ENCODE results near the gene BSCL2.
A peak's percentile ranks its signal among the peaks of the same experiment; 100 is the strongest.

BSCL2 gene

GRCh38 chr11:62648967-62649364, 58.3 kb downstream of the BSCL2 start:
- Histone ChIP-seq H3K36me3 (ENCODE audit: control insufficient read depth, insufficient read depth, low read length) (peaks cover 8% of the 10 kb centered on the region), H3K23ac (ENCODE audit: low read length) (no peak overlapping the region), H3K79me1 (ENCODE audit: low read length) (peaks cover 25% of the 10 kb centered on the region), H3K18ac (ENCODE audit: low read length) (no peak overlapping the region), H3K56ac (ENCODE audit: low read length) (no peak overlapping the region), H4K5ac (ENCODE audit: low read length) (no peak overlapping the region), H3K4me2 (ENCODE audit: low read length) (no peak overlapping the region), H2BK15ac (replicated peaks; ENCODE audit: low read depth) (no peak overlapping the region), H2BK5ac (ENCODE audit: low read length) (no peak overlapping the region), H3K4me1 (ENCODE audit: control insufficient read depth, low read depth, low read length) (peaks cover 2% of the 10 kb centered on the region), H4K8ac (ENCODE audit: low read depth, low read length) (no peak overlapping the region), H3K79me2 (ENCODE audit: control insufficient read depth, insufficient read depth, low read length) (peaks cover 31% of the 10 kb centered on the region), H3K9ac (ENCODE audit: low read length) (no peak overlapping the region), H3K27me3 (ENCODE audit: insufficient read depth, low read length, poor library complexity) (peaks cover 3% of the 10 kb centered on the region), H2BK120ac (ENCODE audit: low read depth, low read length) (no peak overlapping the region), H3K4me3 (ENCODE audit: low read length) (no peak overlapping the region), H3K27ac (ENCODE audit: low read depth, low read length) (no peak overlapping the region), H3K4ac (ENCODE audit: low read depth, low read length) (no peak overlapping the region), H2AK5ac (ENCODE audit: low read length) (no peak overlapping the region)
- WGBS (ENCODE audit: extremely low coverage, insufficient coverage, low lambda C conversion rate), result no CpG with 5 or more reads among the region's 11 CpGs
- no peak for DNase-seq

DNA sequence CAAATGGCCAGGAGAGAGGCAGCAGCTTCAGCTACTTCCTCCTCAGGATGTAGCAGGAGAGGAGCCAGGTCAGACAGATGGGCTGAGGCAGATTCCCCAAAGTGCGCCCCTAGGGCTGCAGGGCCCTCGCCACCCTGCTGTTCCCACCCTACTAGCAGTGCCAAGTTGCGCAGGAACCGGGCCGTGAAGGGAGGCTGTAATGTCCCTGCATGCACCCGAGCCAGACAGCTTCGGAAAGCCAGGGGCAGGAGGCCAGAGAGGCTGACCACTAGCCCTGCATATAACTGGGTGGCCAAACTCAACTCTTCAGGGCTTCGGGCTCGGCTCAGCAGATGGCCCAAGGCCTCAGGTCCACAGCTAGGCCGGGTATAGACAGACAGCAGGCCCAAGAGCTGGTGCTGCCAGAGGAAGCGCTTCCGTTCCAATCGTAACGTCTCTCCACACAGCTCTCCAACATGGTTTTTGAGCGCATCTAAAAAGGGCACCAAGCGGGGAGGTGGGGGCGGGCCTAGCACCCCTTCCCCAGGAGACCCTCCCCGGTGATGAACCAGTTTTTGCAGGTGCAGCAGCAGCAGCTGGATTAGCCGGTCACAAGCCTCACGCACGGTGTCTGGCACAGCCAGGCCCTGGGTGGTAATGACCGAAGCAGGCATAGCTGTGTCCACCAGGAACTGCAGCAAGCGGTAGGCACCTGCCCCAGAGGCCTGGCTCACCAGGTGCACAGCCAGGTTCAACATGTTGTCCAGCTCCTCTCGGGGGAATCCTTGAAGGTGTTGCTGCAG, 58.8 kb downstream of the BSCL2 start:
- no peak overlapping the region for H3K23ac ChIP-seq (ENCODE audit: low read length)
- H3K18ac ChIP-seq (ENCODE audit: low read length), result no peak overlapping the region
- H3K4me3 ChIP-seq (ENCODE audit: low read length), result no peak overlapping the region
- H4K5ac ChIP-seq (ENCODE audit: low read length), result no peak overlapping the region
- H2BK15ac ChIP-seq (replicated peaks; ENCODE audit: low read depth), result no peak overlapping the region
- H3K4me2 ChIP-seq (ENCODE audit: low read length), result no peak overlapping the region
- H3K36me3 ChIP-seq (ENCODE audit: control insufficient read depth, insufficient read depth, low read length), result peaks cover 8% of the 10 kb centered on the region
- WGBS (ENCODE audit: extremely low coverage, insufficient coverage, low lambda C conversion rate), result no CpG with 5 or more reads among the region's 24 CpGs
- H2BK120ac ChIP-seq (ENCODE audit: low read depth, low read length), result no peak overlapping the region
- no peak overlapping the region for H3K4ac ChIP-seq (ENCODE audit: low read depth, low read length)
- H3K79me2 ChIP-seq (ENCODE audit: control insufficient read depth, insufficient read depth, low read length), result peaks cover 31% of the 10 kb centered on the region
- peaks cover 25% of the 10 kb centered on the region for H3K79me1 ChIP-seq (ENCODE audit: low read length)
- no peak overlapping the region for H2BK5ac ChIP-seq (ENCODE audit: low read length)
- no peak overlapping the region for H3K56ac ChIP-seq (ENCODE audit: low read length)
- no peak overlapping the region for H2AK5ac ChIP-seq (ENCODE audit: low read length)
- peaks cover 3% of the 10 kb centered on the region for H3K27me3 ChIP-seq (ENCODE audit: insufficient read depth, low read length, poor library complexity)
- no peak for DNase-seq
- H3K4me1 ChIP-seq (ENCODE audit: control insufficient read depth, low read depth, low read length), result peaks cover 2% of the 10 kb centered on the region
- no peak overlapping the region for H3K27ac ChIP-seq (ENCODE audit: low read depth, low read length)
- no peak overlapping the region for H4K8ac ChIP-seq (ENCODE audit: low read depth, low read length)
- no peak overlapping the region for H3K9ac ChIP-seq (ENCODE audit: low read length)

- Histone ChIP-seq H3K23ac (ENCODE audit: low read length) (no peak overlapping the region), H2BK15ac (replicated peaks; ENCODE audit: low read depth) (no peak overlapping the region), H3K79me1 (ENCODE audit: low read length) (peaks cover 25% of the 10 kb centered on the region), H3K79me2 (ENCODE audit: control insufficient read depth, insufficient read depth, low read length) (peaks cover 30% of the 10 kb centered on the region), H3K27ac (ENCODE audit: low read depth, low read length) (no peak overlapping the region), H2BK5ac (ENCODE audit: low read length) (no peak overlapping the region), H3K4me2 (ENCODE audit: low read length) (no peak overlapping the region), H3K18ac (ENCODE audit: low read length) (no peak overlapping the region), H4K5ac (ENCODE audit: low read length) (no peak overlapping the region), H4K8ac (ENCODE audit: low read depth, low read length) (no peak overlapping the region), H2BK120ac (ENCODE audit: low read depth, low read length) (no peak overlapping the region), H3K27me3 (ENCODE audit: insufficient read depth, low read length, poor library complexity) (peaks cover 3% of the 10 kb centered on the region), H3K4me3 (ENCODE audit: low read length) (no peak overlapping the region), H3K4me1 (ENCODE audit: control insufficient read depth, low read depth, low read length) (peaks cover 2% of the 10 kb centered on the region), H3K4ac (ENCODE audit: low read depth, low read length) (no peak overlapping the region), H2AK5ac (ENCODE audit: low read length) (no peak overlapping the region), H3K56ac (ENCODE audit: low read length) (peak overlapping the region; percentile 56), H3K9ac (ENCODE audit: low read length) (no peak overlapping the region), H3K36me3 (ENCODE audit: control insufficient read depth, insufficient read depth, low read length) (peaks cover 10% of the 10 kb centered on the region)
- WGBS (ENCODE audit: extremely low coverage, insufficient coverage, low lambda C conversion rate), result no CpG with 5 or more reads among the region's 6 CpGs
- DNase-seq, result no peak
Measured at GRCh38 chr11:62647609-62648005, 59.6 kb downstream of the BSCL2 start.

- no peak overlapping the region for H3K23ac ChIP-seq (ENCODE audit: low read length)
- no peak overlapping the region for H2BK120ac ChIP-seq (ENCODE audit: low read depth, low read length)
- H3K4ac ChIP-seq (ENCODE audit: low read depth, low read length), result no peak overlapping the region
- no peak overlapping the region for H4K8ac ChIP-seq (ENCODE audit: low read depth, low read length)
- no peaks in the 10 kb centered on the region for H3K4me1 ChIP-seq (ENCODE audit: control insufficient read depth, low read depth, low read length)
- H3K4me2 ChIP-seq (ENCODE audit: low read length), result no peak overlapping the region
- H3K36me3 ChIP-seq (ENCODE audit: control insufficient read depth, insufficient read depth, low read length), result peaks cover 10% of the 10 kb centered on the region
- no peak overlapping the region for H4K5ac ChIP-seq (ENCODE audit: low read length)
- H2BK5ac ChIP-seq (ENCODE audit: low read length), result no peak overlapping the region
- H3K27ac ChIP-seq (ENCODE audit: low read depth, low read length), result no peak overlapping the region
- H3K4me3 ChIP-seq (ENCODE audit: low read length), result no peak overlapping the region
- DNase-seq, result no peak
- no peak overlapping the region for H2AK5ac ChIP-seq (ENCODE audit: low read length)
- H3K9ac ChIP-seq (ENCODE audit: low read length), result peak overlapping the region; percentile 4
- peak overlapping the region; percentile 56 for H3K56ac ChIP-seq (ENCODE audit: low read length)
- no CpG with 5 or more reads among the region's 32 CpGs for WGBS (ENCODE audit: extremely low coverage, insufficient coverage, low lambda C conversion rate)
- peaks cover 21% of the 10 kb centered on the region for H3K79me1 ChIP-seq (ENCODE audit: low read length)
- no peak overlapping the region for H3K18ac ChIP-seq (ENCODE audit: low read length)
- H2BK15ac ChIP-seq (replicated peaks; ENCODE audit: low read depth), result no peak overlapping the region
- no peaks in the 10 kb centered on the region for H3K27me3 ChIP-seq (ENCODE audit: insufficient read depth, low read length, poor library complexity)
- peaks cover 28% of the 10 kb centered on the region for H3K79me2 ChIP-seq (ENCODE audit: control insufficient read depth, insufficient read depth, low read length)
Measured at GRCh38 chr11:62646825-62647608, 60.2 kb downstream of the BSCL2 start.

GRCh38 chr11:62645946-62646824, 61.0 kb downstream of the BSCL2 start, which contains the start of gene GANAB:
Gene GANAB, minus strand, starts transcription at chr11:62646613. Its CDS starts 14 bp downstream, at chr11:62646599.
- peak within 1 kb of the TSS; percentile 96 for H3K4me3 ChIP-seq (ENCODE audit: low read length)
- peak within 1 kb of the TSS; percentile 71 for H4K5ac ChIP-seq (ENCODE audit: low read length)
- no peak within 1 kb of the TSS for H2BK15ac ChIP-seq (replicated peaks; ENCODE audit: low read depth)
- H3K27me3 ChIP-seq (ENCODE audit: insufficient read depth, low read length, poor library complexity), result no peaks in the 10 kb centered on the region
- peak within 1 kb of the TSS; percentile 90 for H3K27ac ChIP-seq (ENCODE audit: low read depth, low read length)
- peak within 1 kb of the TSS; percentile 94 for H4K8ac ChIP-seq (ENCODE audit: low read depth, low read length)
- H3K4ac ChIP-seq (ENCODE audit: low read depth, low read length), result peak within 1 kb of the TSS; percentile 99
- peak within 1 kb of the TSS; percentile 48 for H3K23ac ChIP-seq (ENCODE audit: low read length)
- DNase-seq, result peak; percentile 99
- peaks cover 25% of the 10 kb centered on the region for H3K79me2 ChIP-seq (ENCODE audit: control insufficient read depth, insufficient read depth, low read length)
- peak within 1 kb of the TSS; percentile 0 for H2BK120ac ChIP-seq (ENCODE audit: low read depth, low read length)
- peak within 1 kb of the TSS; percentile 87 for H2AK5ac ChIP-seq (ENCODE audit: low read length)
- peak within 1 kb of the TSS; percentile 99 for H3K4me2 ChIP-seq (ENCODE audit: low read length)
- H3K18ac ChIP-seq (ENCODE audit: low read length), result peak within 1 kb of the TSS; percentile 99
- H3K79me1 ChIP-seq (ENCODE audit: low read length), result peaks cover 19% of the 10 kb centered on the region
- peak within 1 kb of the TSS; percentile 99 for H3K9ac ChIP-seq (ENCODE audit: low read length)
- WGBS (ENCODE audit: extremely low coverage, insufficient coverage, low lambda C conversion rate), result no CpG with 5 or more reads among the region's 73 CpGs
- peaks cover 10% of the 10 kb centered on the region for H3K36me3 ChIP-seq (ENCODE audit: control insufficient read depth, insufficient read depth, low read length)
- peak within 1 kb of the TSS; percentile 67 for H2BK5ac ChIP-seq (ENCODE audit: low read length)
- H3K4me1 ChIP-seq (ENCODE audit: control insufficient read depth, low read depth, low read length), result no peaks in the 10 kb centered on the region
- peak within 1 kb of the TSS; percentile 98 for H3K56ac ChIP-seq (ENCODE audit: low read length)

All from mesendoderm (in vitro differentiated cells).